HEK293 (cell line): ENCODE data around the gene B3GALT5.

Source experiments
- CTCF ChIA-PET: fragments of 350-600 bp; formaldehyde crosslinking; extraction: SDS; loops from one replicate; lab custom pipeline; 2021; ENCODE audit warnings: antibody characterized with exemption; lab: Yijun Ruan, JAX
- POLR2A ChIA-PET: fragments of 300-600 bp; formaldehyde crosslinking; extraction: SDS; loops from one replicate; lab custom pipeline; 2020; ENCODE audit warnings: antibody characterized with exemption, inconsistent platforms; lab: Yijun Ruan, JAX
- H3K27ac ChIP-seq: fragments of 200-500 bp; sonication (Bioruptor generic); 2 replicates; pipeline ENCODE4 v1.5.1; 2014; ENCODE audit warnings: low read depth, low read length, control low read depth, inconsistent platforms; ENCODE audit errors: extremely low read depth
- H3K36me3 ChIP-seq, 2 experiments: fragments of 200-500 bp in 1 of 2; sonication (Bioruptor generic) in 1 of 2; 1 replicate in 1 of 2; 2 replicates in 1 of 2; pipeline ENCODE4 v1.5.1; 2014 to 2017; ENCODE audit warnings: inconsistent platforms in 2 of 2, low read length in 2 of 2; ENCODE audit not compliant: control insufficient read depth in 2 of 2, insufficient read depth in 1 of 2
- H3K4me1 ChIP-seq: fragments of 200-500 bp; sonication (Bioruptor generic); 2 replicates; pipeline ENCODE4 v1.5.1; 2014; ENCODE audit warnings: mild to moderate bottlenecking, low read length, inconsistent platforms; ENCODE audit not compliant: control insufficient read depth, insufficient read depth
- H3K4me3 ChIP-seq: 2 replicates; pipeline ENCODE4 v1.5.1; 2011; ENCODE audit warnings: low read depth, mild to moderate bottlenecking, control low read depth, low read length, moderate library complexity
- H3K9me3 ChIP-seq: fragments of 200-500 bp; sonication (Bioruptor generic); 2 replicates; pipeline ENCODE4 v1.5.1; 2014; ENCODE audit warnings: low read depth, low read length, inconsistent platforms; ENCODE audit not compliant: control insufficient read depth, insufficient read depth
- BCL11B ChIP-seq: fragments of 450-650 bp; formaldehyde crosslinking; IDR thresholded peaks from 2 replicates; pipeline ENCODE4 v1.5.1; 2016; ENCODE audit warnings: low read depth, missing biosample characterization, missing genetic modification characterization
- HOXD13 ChIP-seq: sonication (generic); formaldehyde crosslinking; IDR thresholded peaks from 2 replicates; pipeline ENCODE4 v1.8.0; 2022; ENCODE audit warnings: missing genetic modification reagents, borderline replicate concordance
- KLF7 ChIP-seq: fragments of 450-650 bp; formaldehyde crosslinking; IDR thresholded peaks from 2 replicates; pipeline ENCODE4 v1.5.1; 2016; ENCODE audit warnings: missing biosample characterization, missing genetic modification characterization, borderline replicate concordance
- KLF8 ChIP-seq: fragments of 450-650 bp; formaldehyde crosslinking; IDR thresholded peaks from 2 replicates; pipeline ENCODE4 v1.5.1; 2016; ENCODE audit warnings: missing biosample characterization, missing genetic modification characterization
- OSR2 ChIP-seq: fragments of 450-650 bp; formaldehyde crosslinking; IDR thresholded peaks from 2 replicates; pipeline ENCODE4 v1.5.1; 2016; ENCODE audit warnings: missing biosample characterization, missing genetic modification characterization
- SETDB1 ChIP-seq: IDR thresholded peaks from one replicate; pipeline ENCODE4 v1.6.1; 2017; ENCODE audit warnings: mild to moderate bottlenecking, low read length, moderate library complexity, mixed read lengths; ENCODE audit not compliant: insufficient read length
- YY2 ChIP-seq: fragments of 450-650 bp; formaldehyde crosslinking; IDR thresholded peaks from 2 replicates; pipeline ENCODE4 v1.5.1; 2016; ENCODE audit warnings: missing biosample characterization, missing genetic modification characterization
- ZBTB21 ChIP-seq: fragments of 450-650 bp; formaldehyde crosslinking; IDR thresholded peaks from 2 replicates; pipeline ENCODE4 v1.5.1; 2017; ENCODE audit warnings: missing biosample characterization, missing genetic modification characterization
- ZBTB48 ChIP-seq: fragments of 450-650 bp; formaldehyde crosslinking; IDR thresholded peaks from 2 replicates; pipeline ENCODE4 v1.5.1; 2016; ENCODE audit warnings: missing biosample characterization, missing genetic modification characterization
- ZNF211 ChIP-seq: fragments of 450-650 bp; formaldehyde crosslinking; IDR thresholded peaks from 2 replicates; pipeline ENCODE4 v1.5.1; 2016; ENCODE audit warnings: low read depth, missing biosample characterization, missing genetic modification characterization
- ZNF248 ChIP-seq: fragments of 450-650 bp; formaldehyde crosslinking; IDR thresholded peaks from 2 replicates; pipeline ENCODE4 v1.5.1; 2017; ENCODE audit warnings: missing biosample characterization, missing genetic modification characterization
- ZNF366 ChIP-seq: fragments of 450-650 bp; formaldehyde crosslinking; conservative IDR thresholded peaks from 2 replicates; pipeline ENCODE4 v1.5.1; 2016; ENCODE audit warnings: missing biosample characterization, missing genetic modification characterization
- ZNF394 ChIP-seq: fragments of 450-650 bp; formaldehyde crosslinking; IDR thresholded peaks from 2 replicates; pipeline ENCODE4 v1.5.1; 2016; ENCODE audit warnings: missing biosample characterization, missing genetic modification characterization, mild to moderate bottlenecking, moderate library complexity, borderline replicate concordance
- ZNF596 ChIP-seq: fragments of 450-650 bp; IDR thresholded peaks from 2 replicates; pipeline ENCODE4 v1.5.0; 2018; ENCODE audit warnings: missing biosample characterization, mild to moderate bottlenecking, missing genetic modification characterization, moderate library complexity
- ZNF610 ChIP-seq: fragments of 450-650 bp; formaldehyde crosslinking; IDR thresholded peaks from 2 replicates; pipeline ENCODE4 v1.5.1; 2016; ENCODE audit warnings: missing biosample characterization, missing genetic modification characterization, borderline replicate concordance
- ZNF664 ChIP-seq: fragments of 450-650 bp; formaldehyde crosslinking; IDR thresholded peaks from 2 replicates; pipeline ENCODE4 v1.5.1; 2016; ENCODE audit warnings: missing biosample characterization, missing genetic modification characterization
- ZNF791 ChIP-seq: fragments of 450-650 bp; formaldehyde crosslinking; IDR thresholded peaks from 2 replicates; pipeline ENCODE4 v1.5.1; 2016; ENCODE audit warnings: missing biosample characterization, missing genetic modification characterization
- TF ChIP-seq, protein P1 (sequence below): fragments of 450-650 bp; IDR thresholded peaks from 2 replicates; pipeline ENCODE4 v1.5.1; 2018; ENCODE audit warnings: missing biosample characterization, mild to moderate bottlenecking, missing genetic modification characterization
- TF ChIP-seq, protein P2 (sequence below): fragments of 450-650 bp; formaldehyde crosslinking; conservative IDR thresholded peaks from 2 replicates; pipeline ENCODE4 v1.5.1; 2016; ENCODE audit warnings: low read depth, missing biosample characterization, missing genetic modification characterization

The B3GALT5 gene

DNA sequence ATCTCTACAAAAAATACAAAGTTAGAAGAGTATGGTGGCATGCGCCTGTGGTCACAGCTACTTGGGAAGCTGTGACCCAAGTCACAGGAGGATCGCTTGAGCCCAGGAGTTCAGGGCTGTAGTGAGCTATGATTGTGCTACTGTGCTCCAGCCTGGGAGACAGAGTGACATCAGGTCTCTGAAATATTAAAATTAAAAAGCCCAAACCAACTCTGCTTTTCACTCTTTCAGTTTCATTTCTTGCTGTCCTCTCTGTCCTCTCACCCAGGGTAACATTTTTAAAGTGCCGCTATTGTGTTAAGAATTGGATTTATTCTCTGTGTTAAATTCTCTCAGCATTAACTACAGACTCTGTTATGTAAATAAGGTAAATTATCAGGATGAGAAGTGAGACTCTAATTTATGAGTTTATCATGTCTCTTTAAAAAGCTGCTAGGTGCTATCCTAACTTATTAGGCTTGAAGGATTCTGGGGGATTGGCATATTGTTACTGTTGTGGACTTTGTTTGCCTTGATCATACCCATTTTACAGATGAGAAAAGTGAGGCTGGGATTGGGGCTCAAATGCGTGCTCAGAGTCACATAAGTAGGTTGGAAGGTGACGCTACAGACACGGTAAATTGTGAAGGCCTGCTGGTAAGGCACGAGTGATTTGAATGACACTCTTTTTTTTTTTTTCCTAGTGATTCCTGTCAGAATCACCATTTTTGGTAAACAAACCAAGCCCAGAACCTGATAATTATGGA is 46.5 kb downstream of the B3GALT5 start:
- POLR2A ChIA-PET: interaction anchor here (1.5 kb wide), 1 partner anchor 131 kb away, joined by 3 read pairs; no protein-coding TSS in a partner anchor
- no peak for TF ChIP-seq ZNF248 (tag by site-specific recombination)
- no peak for TF ChIP-seq ZNF394 (tag by site-specific recombination)
- TF ChIP-seq BCL11B (tag by site-specific recombination): no peak
- TF ChIP-seq SETDB1: no peak
- no peak for TF ChIP-seq KLF7 (tag by site-specific recombination)
- TF ChIP-seq ZBTB21 (tag by site-specific recombination): no peak
- TF ChIP-seq OSR2: no peak
- no peak for TF ChIP-seq ZNF664 (tag by site-specific recombination)
- no peak for TF ChIP-seq HOXD13
- no peak for TF ChIP-seq ZNF211 (tag by site-specific recombination)
- TF ChIP-seq, protein P1, sequence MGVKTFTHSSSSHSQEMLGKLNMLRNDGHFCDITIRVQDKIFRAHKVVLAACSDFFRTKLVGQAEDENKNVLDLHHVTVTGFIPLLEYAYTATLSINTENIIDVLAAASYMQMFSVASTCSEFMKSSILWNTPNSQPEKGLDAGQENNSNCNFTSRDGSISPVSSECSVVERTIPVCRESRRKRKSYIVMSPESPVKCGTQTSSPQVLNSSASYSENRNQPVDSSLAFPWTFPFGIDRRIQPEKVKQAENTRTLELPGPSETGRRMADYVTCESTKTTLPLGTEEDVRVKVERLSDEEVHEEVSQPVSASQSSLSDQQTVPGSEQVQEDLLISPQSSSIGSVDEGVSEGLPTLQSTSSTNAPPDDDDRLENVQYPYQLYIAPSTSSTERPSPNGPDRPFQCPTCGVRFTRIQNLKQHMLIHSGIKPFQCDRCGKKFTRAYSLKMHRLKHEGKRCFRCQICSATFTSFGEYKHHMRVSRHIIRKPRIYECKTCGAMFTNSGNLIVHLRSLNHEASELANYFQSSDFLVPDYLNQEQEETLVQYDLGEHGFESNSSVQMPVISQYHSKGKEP: no peak
- no peak for TF ChIP-seq ZNF610 (tag by site-specific recombination)
- TF ChIP-seq, protein P2, sequence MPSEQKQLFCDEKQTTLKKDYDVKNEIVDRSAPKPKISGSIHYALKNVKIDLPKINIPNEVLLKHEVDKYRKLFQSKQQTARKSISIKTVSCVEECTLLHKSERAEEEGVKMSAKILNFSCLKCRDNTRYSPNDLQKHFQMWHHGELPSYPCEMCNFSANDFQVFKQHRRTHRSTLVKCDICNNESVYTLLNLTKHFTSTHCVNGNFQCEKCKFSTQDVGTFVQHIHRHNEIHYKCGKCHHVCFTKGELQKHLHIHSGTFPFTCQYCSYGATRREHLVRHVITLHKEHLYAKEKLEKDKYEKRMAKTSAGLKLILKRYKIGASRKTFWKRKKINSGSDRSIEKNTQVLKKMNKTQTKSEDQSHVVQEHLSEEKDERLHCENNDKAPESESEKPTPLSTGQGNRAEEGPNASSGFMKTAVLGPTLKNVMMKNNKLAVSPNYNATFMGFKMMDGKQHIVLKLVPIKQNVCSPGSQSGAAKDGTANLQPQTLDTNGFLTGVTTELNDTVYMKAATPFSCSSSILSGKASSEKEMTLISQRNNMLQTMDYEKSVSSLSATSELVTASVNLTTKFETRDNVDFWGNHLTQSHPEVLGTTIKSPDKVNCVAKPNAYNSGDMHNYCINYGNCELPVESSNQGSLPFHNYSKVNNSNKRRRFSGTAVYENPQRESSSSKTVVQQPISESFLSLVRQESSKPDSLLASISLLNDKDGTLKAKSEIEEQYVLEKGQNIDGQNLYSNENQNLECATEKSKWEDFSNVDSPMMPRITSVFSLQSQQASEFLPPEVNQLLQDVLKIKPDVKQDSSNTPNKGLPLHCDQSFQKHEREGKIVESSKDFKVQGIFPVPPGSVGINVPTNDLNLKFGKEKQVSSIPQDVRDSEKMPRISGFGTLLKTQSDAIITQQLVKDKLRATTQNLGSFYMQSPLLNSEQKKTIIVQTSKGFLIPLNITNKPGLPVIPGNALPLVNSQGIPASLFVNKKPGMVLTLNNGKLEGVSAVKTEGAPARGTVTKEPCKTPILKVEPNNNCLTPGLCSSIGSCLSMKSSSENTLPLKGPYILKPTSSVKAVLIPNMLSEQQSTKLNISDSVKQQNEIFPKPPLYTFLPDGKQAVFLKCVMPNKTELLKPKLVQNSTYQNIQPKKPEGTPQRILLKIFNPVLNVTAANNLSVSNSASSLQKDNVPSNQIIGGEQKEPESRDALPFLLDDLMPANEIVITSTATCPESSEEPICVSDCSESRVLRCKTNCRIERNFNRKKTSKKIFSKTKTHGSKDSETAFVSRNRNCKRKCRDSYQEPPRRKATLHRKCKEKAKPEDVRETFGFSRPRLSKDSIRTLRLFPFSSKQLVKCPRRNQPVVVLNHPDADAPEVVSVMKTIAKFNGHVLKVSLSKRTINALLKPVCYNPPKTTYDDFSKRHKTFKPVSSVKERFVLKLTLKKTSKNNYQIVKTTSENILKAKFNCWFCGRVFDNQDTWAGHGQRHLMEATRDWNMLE (tag by site-specific recombination): no peak
- TF ChIP-seq YY2 (tag by site-specific recombination): no peak
- TF ChIP-seq ZNF791: no peak
- Histone ChIP-seq H3K9me3 (no peaks in the 10 kb centered on the region), H3K27ac (no peak overlapping the region), H3K4me3 (no peak overlapping the region), H3K36me3 (no peaks in the 10 kb centered on the region), H3K4me1 (peaks cover 3% of the 10 kb centered on the region; the same call in 1 of the 2 replicates)
- CTCF ChIA-PET: interaction anchor here (1.3 to 1.8 kb wide), 2 partner anchors 10 to 141 kb away, joined by 4 to 7 read pairs; no protein-coding TSS in a partner anchor

DNA sequence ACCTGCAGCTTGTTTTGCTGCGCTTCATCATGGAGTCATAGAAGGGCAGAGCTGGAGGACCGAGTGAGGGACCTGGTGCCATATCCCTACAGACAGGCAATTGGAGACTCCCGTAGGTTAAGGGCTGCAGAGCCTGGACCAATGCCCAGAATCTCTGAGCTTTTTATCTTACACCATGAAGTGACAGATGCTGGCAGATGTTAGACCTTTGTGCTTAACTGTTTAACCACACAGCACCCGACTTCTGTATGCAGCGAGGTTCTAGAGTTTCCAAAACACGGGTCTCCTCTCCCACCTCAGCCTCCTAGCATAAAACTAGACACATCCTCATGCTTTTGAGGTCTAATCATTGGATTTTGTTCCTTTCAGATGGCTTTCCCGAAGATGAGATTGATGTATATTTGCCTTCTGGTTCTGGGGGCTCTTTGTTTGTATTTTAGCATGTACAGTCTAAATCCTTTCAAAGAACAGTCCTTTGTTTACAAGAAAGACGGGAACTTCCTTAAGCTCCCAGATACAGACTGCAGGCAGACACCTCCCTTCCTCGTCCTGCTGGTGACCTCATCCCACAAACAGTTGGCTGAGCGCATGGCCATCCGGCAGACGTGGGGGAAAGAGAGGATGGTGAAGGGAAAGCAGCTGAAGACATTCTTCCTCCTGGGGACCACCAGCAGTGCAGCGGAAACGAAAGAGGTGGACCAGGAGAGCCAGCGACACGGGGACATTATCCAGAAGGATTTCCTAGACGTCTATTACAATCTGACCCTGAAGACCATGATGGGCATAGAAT is 47.6 kb downstream of the B3GALT5 start:
- POLR2A ChIA-PET: interaction anchor here (1.3 to 1.5 kb wide), 2 partner anchors 48 to 133 kb away, joined by 3 read pairs; no protein-coding TSS in a partner anchor
- Histone ChIP-seq H3K27ac (no peak overlapping the region), H3K9me3 (no peaks in the 10 kb centered on the region), H3K4me1 (peaks cover 3% of the 10 kb centered on the region; the same call in 1 of the 2 replicates), H3K36me3 (no peaks in the 10 kb centered on the region), H3K4me3 (no peak overlapping the region)
- CTCF ChIA-PET: interaction anchor here (0.7 to 1.8 kb wide), 5 partner anchors 9 to 142 kb away, joined by 3 to 7 read pairs (median 4); no protein-coding TSS in a partner anchor
- TF ChIP-seq, protein P2 (tag by site-specific recombination): 0 out of 2 replicates have a peak, but pooled peaks have one; percentile 16
- TF ChIP-seq ZBTB48 (tag by site-specific recombination): peak; percentile 62
- TF ChIP-seq ZNF366 (tag by site-specific recombination): peak; percentile 47; the same call in 1 of the 2 replicates
- TF ChIP-seq ZNF596 (tag by site-specific recombination): no peak
- 0 out of 2 replicates have a peak, but pooled peaks have one; percentile 9 for TF ChIP-seq KLF8 (tag by site-specific recombination)
